H9 (cell line): ENCODE measurements around the gene TMEM41B. TPM values are rescaled to one million over a fixed set of nuclear protein-coding genes. Genes with fewer than 3 reads are reported as not detected.

Source experiments
- DNase-seq: peaks from one replicate; pipeline ENCODE4 v3.0.0-alpha.2; 2017
- H2AFZ ChIP-seq: one replicate; pipeline ENCODE4 v1.6.1; 2013; ENCODE audit warnings: mild to moderate bottlenecking, low read length, control low read depth, moderate library complexity
- H2AK5ac ChIP-seq: 2 replicates; pipeline ENCODE4 v1.6.1; 2013; ENCODE audit warnings: low read length, control low read depth, mixed read lengths; ENCODE audit not compliant: insufficient read length
- H2BK120ac ChIP-seq: one replicate; pipeline ENCODE4 v1.6.1; 2013; ENCODE audit warnings: low read depth, mild to moderate bottlenecking, low read length, control low read depth, inconsistent platforms; ENCODE audit not compliant: poor library complexity, severe bottlenecking
- H2BK12ac ChIP-seq: 2 replicates; pipeline ENCODE4 v1.6.1; 2013; ENCODE audit warnings: low read length, control low read depth, mixed read lengths, low read depth; ENCODE audit not compliant: insufficient read length
- H2BK15ac ChIP-seq: 2 replicates; pipeline ENCODE4 v1.6.1; 2013; ENCODE audit warnings: low read depth, low read length, control low read depth
- H2BK20ac ChIP-seq: one replicate; pipeline ENCODE4 v1.6.1; 2013; ENCODE audit warnings: low read depth, mild to moderate bottlenecking, low read length, control low read depth, inconsistent platforms; ENCODE audit not compliant: poor library complexity, severe bottlenecking
- H2BK5ac ChIP-seq: 2 replicates; pipeline ENCODE4 v1.6.1; 2013; ENCODE audit warnings: low read length, control low read depth, mixed read lengths; ENCODE audit not compliant: insufficient read length
- H3K14ac ChIP-seq: 2 replicates; pipeline ENCODE4 v1.6.1; 2013; ENCODE audit warnings: low read length, control low read depth; ENCODE audit not compliant: insufficient read depth
- H3K18ac ChIP-seq: 2 replicates; pipeline ENCODE4 v1.6.1; 2013; ENCODE audit warnings: low read depth, mild to moderate bottlenecking, mixed read lengths, low read length, control low read depth; ENCODE audit not compliant: insufficient read length
- H3K23ac ChIP-seq: 2 replicates; pipeline ENCODE4 v1.6.1; 2013; ENCODE audit warnings: low read length, control low read depth, mixed read lengths, low read depth; ENCODE audit not compliant: insufficient read length
- H3K23me2 ChIP-seq: 2 replicates; pipeline ENCODE4 v1.6.1; 2013; ENCODE audit warnings: low read depth, mild to moderate bottlenecking, mixed read lengths, low read length, control low read depth; ENCODE audit not compliant: insufficient read length, poor library complexity, severe bottlenecking
- H3K27ac ChIP-seq: 2 replicates; pipeline ENCODE4 v1.5.1; 2013; ENCODE audit warnings: low read length, control low read depth, mixed read lengths, low read depth; ENCODE audit not compliant: insufficient read length
- H3K27me3 ChIP-seq: 2 replicates; pipeline ENCODE4 v1.6.1; 2013; ENCODE audit warnings: low read length, control low read depth, inconsistent platforms; ENCODE audit not compliant: insufficient read depth
- H3K4ac ChIP-seq: 2 replicates; pipeline ENCODE4 v1.6.1; 2013; ENCODE audit warnings: low read depth, mild to moderate bottlenecking, control low read depth, inconsistent platforms, low read length, moderate library complexity
- H3K4me1 ChIP-seq: 2 replicates; pipeline ENCODE4 v1.6.1; 2013; ENCODE audit warnings: low read length, control low read depth, inconsistent platforms; ENCODE audit not compliant: insufficient read depth
- H3K4me2 ChIP-seq: 2 replicates; pipeline ENCODE4 v1.6.1; 2013; ENCODE audit warnings: low read length, control low read depth, mixed read lengths; ENCODE audit not compliant: insufficient read length, insufficient read depth
- H3K56ac ChIP-seq: 2 replicates; pipeline ENCODE4 v1.6.1; 2013; ENCODE audit warnings: low read depth, mild to moderate bottlenecking, mixed read lengths, low read length, control low read depth; ENCODE audit not compliant: insufficient read length
- H3K79me1 ChIP-seq: 2 replicates; pipeline ENCODE4 v1.6.1; 2013; ENCODE audit warnings: low read depth, mild to moderate bottlenecking, moderate library complexity, low read length, control low read depth, inconsistent platforms; ENCODE audit not compliant: insufficient read depth, poor library complexity, severe bottlenecking
- H3K79me2 ChIP-seq: 2 replicates; pipeline ENCODE4 v1.6.1; 2013; ENCODE audit warnings: low read length, control low read depth, inconsistent platforms; ENCODE audit not compliant: insufficient read depth
- H3K9ac ChIP-seq: 2 replicates; pipeline ENCODE4 v1.6.1; 2013; ENCODE audit warnings: low read length, control low read depth, mixed read lengths; ENCODE audit not compliant: insufficient read length; ENCODE audit errors: extremely low read depth
- H3K9me3 ChIP-seq: one replicate; pipeline ENCODE4 v1.6.1; 2013; ENCODE audit warnings: low read depth, low read length, inconsistent platforms; ENCODE audit not compliant: control insufficient read depth
- H3T11ph ChIP-seq: one replicate; pipeline ENCODE4 v1.6.1; 2013; ENCODE audit warnings: mild to moderate bottlenecking, low read length, control low read depth, inconsistent platforms
- H4K20me1 ChIP-seq: one replicate; pipeline ENCODE4 v1.6.1; 2013; ENCODE audit not compliant: control insufficient read depth, insufficient read length, insufficient read depth
- H4K5ac ChIP-seq: 2 replicates; pipeline ENCODE4 v1.6.1; 2013; ENCODE audit warnings: low read depth, mild to moderate bottlenecking, mixed read lengths, low read length, control low read depth; ENCODE audit not compliant: insufficient read length
- H4K8ac ChIP-seq: replicated peaks from 2 replicates; pipeline ENCODE4 v1.6.1; 2013; ENCODE audit warnings: low read length, control low read depth, mixed read lengths, low read depth; ENCODE audit not compliant: insufficient read length
- H4K91ac ChIP-seq: 2 replicates; pipeline ENCODE4 v1.6.1; 2013; ENCODE audit warnings: low read depth, mild to moderate bottlenecking, moderate library complexity, mixed read lengths, low read length, control low read depth; ENCODE audit not compliant: insufficient read length
- H3K27ac Mint-ChIP-seq, 3 experiments: 2 replicates in 2 of 3; 3 replicates in 1 of 3; pipeline ENCODE4 v1.8.0; 2020 to 2021; ENCODE audit warnings: mixed read lengths in 3 of 3, mild to moderate bottlenecking in 1 of 3, moderate library complexity in 1 of 3
- H3K27me3 Mint-ChIP-seq: 2 replicates; pipeline ENCODE4 v1.8.0; 2021; ENCODE audit warnings: low read depth, mild to moderate bottlenecking, moderate library complexity, mixed read lengths
- H3K36me3 Mint-ChIP-seq, 3 experiments: 2 replicates in 2 of 3; 3 replicates in 1 of 3; pipeline ENCODE4 v1.8.0; 2020 to 2021; ENCODE audit warnings: low read depth in 3 of 3, mixed read lengths in 3 of 3; ENCODE audit not compliant: insufficient read depth in 1 of 3
- H3K4me1 Mint-ChIP-seq, 2 experiments: 2 replicates each; pipeline ENCODE4 v1.8.0; 2020; ENCODE audit warnings: mixed read lengths in 2 of 2
- H3K4me3 Mint-ChIP-seq, 2 experiments: 2 replicates in 1 of 2; 3 replicates in 1 of 2; pipeline ENCODE4 v1.8.0; 2020 to 2021; ENCODE audit warnings: mild to moderate bottlenecking in 2 of 2, mixed read lengths in 2 of 2, moderate library complexity in 1 of 2
- H3K9me3 Mint-ChIP-seq, 2 experiments: 2 replicates in 1 of 2; 3 replicates in 1 of 2; pipeline ENCODE4 v1.8.0; 2020; ENCODE audit warnings: mild to moderate bottlenecking in 2 of 2, mixed read lengths in 2 of 2, moderate library complexity in 1 of 2
- WGBS: extraction: QIAGEN DNeasy Blood & Tissue Kit; methylation state at CpG from one replicate; pipeline ENCODE4 v1.1.7; 2013; ENCODE audit warnings: missing lambda C conversion rate, low lambda C conversion rate, mixed read lengths; ENCODE audit not compliant: insufficient read length; ENCODE audit errors: extremely low coverage; 5-methylcytosine and 5-hydroxymethylcytosine counted together
- total RNA-seq: library from RNA; stranded (reverse); gene quantifications from 2 replicates; pipeline ENCODE4 v1.2.1, GENCODE V29; 2021
- TF ChIP-seq, protein P1 (sequence below): fragments of 200-600 bp; sonication (generic); conservative IDR thresholded peaks from 3 replicates; pipeline ENCODE4 v1.8.0; 2021; ENCODE audit warnings: antibody characterized with exemption, mild to moderate bottlenecking

The TMEM41B gene
- total RNA-seq, 1 experiment from 2014 or later, result 48.7 TPM

DNA sequence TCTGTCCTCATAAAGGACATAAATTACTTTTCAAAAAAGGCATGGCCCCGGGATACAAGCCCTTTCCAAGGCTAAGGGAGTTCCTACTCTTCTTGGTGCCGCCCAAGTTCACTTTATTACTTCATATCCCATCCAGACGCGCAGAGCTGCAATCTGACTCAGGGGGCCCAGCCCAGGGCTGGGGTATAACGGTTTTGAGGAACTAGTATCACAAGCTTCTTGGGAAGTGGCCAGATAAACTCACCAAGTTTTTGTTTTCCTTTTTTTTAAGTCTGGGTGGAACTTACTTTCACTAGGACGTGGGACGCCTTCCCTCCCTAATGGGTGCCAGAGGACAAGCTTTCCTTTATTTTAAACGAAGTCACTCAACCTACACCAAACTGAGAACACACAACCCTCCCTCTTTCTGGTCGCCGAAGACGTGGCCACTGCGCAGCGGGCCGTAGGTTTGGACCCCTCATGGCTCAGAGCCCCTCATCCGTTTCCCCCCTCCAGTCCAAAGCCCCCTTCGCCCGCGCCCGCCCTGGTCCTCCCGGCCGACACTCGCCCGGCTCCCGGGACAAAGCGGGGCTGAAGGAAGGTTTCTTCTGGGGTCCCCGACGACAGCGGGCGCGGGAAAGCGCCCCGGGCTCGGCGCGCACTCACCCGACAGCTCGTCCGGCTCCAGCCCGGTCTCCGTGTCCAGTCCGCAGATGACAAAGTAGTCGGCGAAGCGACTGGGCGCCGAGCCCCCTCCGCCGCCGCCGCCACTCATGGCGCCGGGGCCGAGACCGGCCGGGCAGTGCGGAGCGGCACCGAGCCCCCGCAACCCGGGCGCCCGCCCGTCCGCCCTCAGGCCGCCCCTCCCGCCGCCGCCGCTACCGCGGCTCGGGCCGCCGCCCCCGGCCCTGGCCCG lies 49.8 kb downstream of the TMEM41B start:
- Mint-ChIP-seq H3K4me3 (peak overlapping the region; percentile 93 to 99), H3K27ac (peak overlapping the region in 2 of 3 experiments; percentile 93 to 94; a peak in 5 of 7 replicates), H3K9me3 (peaks cover 0 to 4% of the 10 kb centered on the region in 2 experiments; a peak in 2 of 5 replicates), H3K27me3 (peaks cover 2% of the 10 kb centered on the region), H3K36me3 (peaks cover 0 to 6% (median 0%) of the 10 kb centered on the region in 3 experiments; a peak in 1 of 7 replicates), H3K4me1 (peaks cover 35 to 45% of the 10 kb centered on the region in 2 experiments)
- Histone ChIP-seq H4K5ac (no peak overlapping the region), H3K18ac (peak overlapping the region; percentile 15), H3K79me2 (peaks cover 24% of the 10 kb centered on the region; the same call in 1 of the 2 replicates), H3K9me3 (no peaks in the 10 kb centered on the region), H3K4me2 (peak overlapping the region; percentile 88), H2BK20ac (no peak overlapping the region), H3K4me1 (peaks cover 5% of the 10 kb centered on the region; the same call in 1 of the 2 replicates), H3K23me2 (peaks cover 14% of the 10 kb centered on the region), H2BK12ac (no peak overlapping the region), H2BK15ac (no peak overlapping the region), H2AK5ac (no peak overlapping the region), H3K56ac (no peak overlapping the region), H3K27me3 (no peaks in the 10 kb centered on the region), H2AFZ (no peak overlapping the region), H3T11ph (no peak overlapping the region), H3K9ac (peak overlapping the region; percentile 79), H3K14ac (peak overlapping the region; percentile 96), H2BK5ac (no peak overlapping the region), H2BK120ac (no peak overlapping the region), H4K20me1 (no peaks in the 10 kb centered on the region), H3K23ac (no peak overlapping the region), H4K91ac (no peak overlapping the region), H3K79me1 (peaks cover 6% of the 10 kb centered on the region), H3K27ac (no peak overlapping the region), H3K4ac (no peak overlapping the region), H4K8ac (no peak overlapping the region)
- peak; percentile 39 for DNase-seq
- no CpG with 5 or more reads among the region's 76 CpGs for WGBS
- TF ChIP-seq, protein P1, sequence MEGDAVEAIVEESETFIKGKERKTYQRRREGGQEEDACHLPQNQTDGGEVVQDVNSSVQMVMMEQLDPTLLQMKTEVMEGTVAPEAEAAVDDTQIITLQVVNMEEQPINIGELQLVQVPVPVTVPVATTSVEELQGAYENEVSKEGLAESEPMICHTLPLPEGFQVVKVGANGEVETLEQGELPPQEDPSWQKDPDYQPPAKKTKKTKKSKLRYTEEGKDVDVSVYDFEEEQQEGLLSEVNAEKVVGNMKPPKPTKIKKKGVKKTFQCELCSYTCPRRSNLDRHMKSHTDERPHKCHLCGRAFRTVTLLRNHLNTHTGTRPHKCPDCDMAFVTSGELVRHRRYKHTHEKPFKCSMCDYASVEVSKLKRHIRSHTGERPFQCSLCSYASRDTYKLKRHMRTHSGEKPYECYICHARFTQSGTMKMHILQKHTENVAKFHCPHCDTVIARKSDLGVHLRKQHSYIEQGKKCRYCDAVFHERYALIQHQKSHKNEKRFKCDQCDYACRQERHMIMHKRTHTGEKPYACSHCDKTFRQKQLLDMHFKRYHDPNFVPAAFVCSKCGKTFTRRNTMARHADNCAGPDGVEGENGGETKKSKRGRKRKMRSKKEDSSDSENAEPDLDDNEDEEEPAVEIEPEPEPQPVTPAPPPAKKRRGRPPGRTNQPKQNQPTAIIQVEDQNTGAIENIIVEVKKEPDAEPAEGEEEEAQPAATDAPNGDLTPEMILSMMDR, result no peak
